Left lung (tissue), 10 donors: ENCODE results near the gene APLNR. TPM values are rescaled to one million over a fixed set of nuclear protein-coding genes. Genes with fewer than 3 reads are reported as not detected.

Experiments used
- ATAC-seq: fragments of 200-7000 bp; cut with Tn5 transposase; one replicate; pipeline ENCODE4 v1.9.1; 2020; ENCODE audit warnings: moderate library complexity
- DNase-seq, 4 donors: peaks; one replicate each; pipeline ENCODE4 v3.0.0-alpha.2; 2013 to 2020
- H3K27ac ChIP-seq, 2 donors: fragments of 200-600 bp; sonication (generic) in 1 of 2; one replicate each; pipeline versions ENCODE4 v1.5.0 to v1.8.0; 2020 to 2021
- H3K27me3 ChIP-seq, 2 donors: fragments of 200-600 bp; sonication (generic) in 1 of 2; one replicate each; pipeline versions ENCODE4 v1.5.0 to v1.8.0; 2020 to 2021
- H3K36me3 ChIP-seq, 2 donors: fragments of 200-600 bp; sonication (generic) in 1 of 2; one replicate each; pipeline versions ENCODE4 v1.5.0 to v1.8.0; 2020 to 2021
- H3K4me1 ChIP-seq, 2 donors: fragments of 200-600 bp; one replicate each; pipeline ENCODE4 v1.8.0; 2021
- H3K4me3 ChIP-seq, 2 donors: fragments of 200-600 bp; sonication (generic) in 1 of 2; one replicate each; pipeline versions ENCODE4 v1.5.0 to v1.8.0; 2020 to 2021; ENCODE audit warnings: mild to moderate bottlenecking in 1 of 2
- H3K9me3 ChIP-seq, 2 donors: fragments of 200-600 bp; sonication (generic) in 1 of 2; one replicate each; pipeline versions ENCODE4 v1.5.0 to v1.8.0; 2020 to 2021
- intact Hi-C, 2 donors: fragments of 100-400 bp; cut with DNase I; formaldehyde crosslinking; loops; one replicate each; pipeline versions ENCODE4 v1.11.2 to v1.14.2; 2022
- polyA plus RNA-seq, 6 donors: library from polyadenylated mRNA; unstranded; fragments of 120-200 nt; gene quantifications; one replicate each; pipeline ENCODE4 v1.2.1, GENCODE V29; 2013; ENCODE audit not compliant: insufficient read length in 6 of 6
- total RNA-seq, 2 donors: library from RNA; stranded (reverse); fragmentation: NEBNext Ultra II Directional; extraction: Animal tissue kit (Norgen Biotek cat#: 25700); gene quantifications; one replicate each; pipeline ENCODE4 v1.2.1, GENCODE V29; 2021
- TF ChIP-seq, protein P1 (sequence below), 2 donors: fragments of 200-600 bp; sonication (generic) in 1 of 2; IDR thresholded peaks; one replicate each; pipeline versions ENCODE4 v1.5.0 to v1.8.0; 2021; ENCODE audit warnings: antibody characterized with exemption in 2 of 2
- donor health status: DM: no; HTN: yes; CAD: no.
- donor health status: DM: no; HTN: no; CAD: no.

APLNR gene
- total and polyA plus RNA-seq, 8 donors = 11.2 to 189 (median 144) TPM

GRCh38 chr11:57205041-57205641 lies 31.9 kb downstream of the APLNR start:
- peak; percentile 41 for ATAC-seq
- TF ChIP-seq, protein P1, sequence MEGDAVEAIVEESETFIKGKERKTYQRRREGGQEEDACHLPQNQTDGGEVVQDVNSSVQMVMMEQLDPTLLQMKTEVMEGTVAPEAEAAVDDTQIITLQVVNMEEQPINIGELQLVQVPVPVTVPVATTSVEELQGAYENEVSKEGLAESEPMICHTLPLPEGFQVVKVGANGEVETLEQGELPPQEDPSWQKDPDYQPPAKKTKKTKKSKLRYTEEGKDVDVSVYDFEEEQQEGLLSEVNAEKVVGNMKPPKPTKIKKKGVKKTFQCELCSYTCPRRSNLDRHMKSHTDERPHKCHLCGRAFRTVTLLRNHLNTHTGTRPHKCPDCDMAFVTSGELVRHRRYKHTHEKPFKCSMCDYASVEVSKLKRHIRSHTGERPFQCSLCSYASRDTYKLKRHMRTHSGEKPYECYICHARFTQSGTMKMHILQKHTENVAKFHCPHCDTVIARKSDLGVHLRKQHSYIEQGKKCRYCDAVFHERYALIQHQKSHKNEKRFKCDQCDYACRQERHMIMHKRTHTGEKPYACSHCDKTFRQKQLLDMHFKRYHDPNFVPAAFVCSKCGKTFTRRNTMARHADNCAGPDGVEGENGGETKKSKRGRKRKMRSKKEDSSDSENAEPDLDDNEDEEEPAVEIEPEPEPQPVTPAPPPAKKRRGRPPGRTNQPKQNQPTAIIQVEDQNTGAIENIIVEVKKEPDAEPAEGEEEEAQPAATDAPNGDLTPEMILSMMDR (IDR thresholded peaks at IDR 0.05) = no peak
- Histone ChIP-seq H3K36me3 (no peaks in the 10 kb centered on the region), H3K27ac (no peak overlapping the region), H3K9me3 (no peaks in the 10 kb centered on the region), H3K27me3 (no peaks in the 10 kb centered on the region), H3K4me3 (no peak overlapping the region), H3K4me1 (peaks cover 6 to 11% of the 10 kb centered on the region in 2 donors)
- no peak for DNase-seq
- intact Hi-C loops = no loop called here

DNA sequence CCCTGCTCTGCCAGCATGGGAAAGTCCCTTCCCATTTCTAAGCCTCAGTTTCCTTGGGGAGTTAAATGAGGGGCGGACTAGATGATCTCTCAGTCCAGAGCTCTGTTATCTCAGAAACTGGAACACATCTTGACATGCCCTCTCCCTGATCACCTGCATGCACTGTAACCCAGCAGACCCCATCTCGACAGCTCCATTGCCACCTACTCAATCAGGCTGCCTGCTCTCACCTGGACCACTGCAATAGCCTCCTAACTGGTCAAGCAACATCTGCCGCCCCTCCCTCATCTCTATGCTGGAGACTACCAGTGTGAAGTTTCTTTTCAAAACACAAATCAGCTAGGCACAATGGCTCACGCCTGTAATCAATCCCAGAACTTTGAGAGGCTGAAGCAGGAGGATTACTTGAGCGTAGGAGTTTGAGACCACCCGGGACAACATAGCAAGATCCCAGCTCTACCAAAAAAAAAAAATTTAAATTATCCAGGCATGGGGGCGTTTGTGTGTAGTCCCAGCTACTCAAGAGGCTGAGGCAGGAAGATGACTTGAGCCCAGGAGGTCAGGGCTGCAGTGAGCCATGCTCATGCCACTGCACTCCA lies 33.1 kb downstream of the APLNR start:
- ATAC-seq = no peak
- H3K36me3 ChIP-seq = no peaks in the 10 kb centered on the region
- no peak for DNase-seq
- peaks cover 6 to 11% of the 10 kb centered on the region in 2 donors for H3K4me1 ChIP-seq
- no peaks in the 10 kb centered on the region for H3K9me3 ChIP-seq
- intact Hi-C loops = no loop called here
- H3K27me3 ChIP-seq = no peaks in the 10 kb centered on the region
- TF ChIP-seq, protein P1 (IDR thresholded peaks at IDR 0.05) = no peak
- no peak overlapping the region for H3K27ac ChIP-seq
- no peak overlapping the region for H3K4me3 ChIP-seq

DNA sequence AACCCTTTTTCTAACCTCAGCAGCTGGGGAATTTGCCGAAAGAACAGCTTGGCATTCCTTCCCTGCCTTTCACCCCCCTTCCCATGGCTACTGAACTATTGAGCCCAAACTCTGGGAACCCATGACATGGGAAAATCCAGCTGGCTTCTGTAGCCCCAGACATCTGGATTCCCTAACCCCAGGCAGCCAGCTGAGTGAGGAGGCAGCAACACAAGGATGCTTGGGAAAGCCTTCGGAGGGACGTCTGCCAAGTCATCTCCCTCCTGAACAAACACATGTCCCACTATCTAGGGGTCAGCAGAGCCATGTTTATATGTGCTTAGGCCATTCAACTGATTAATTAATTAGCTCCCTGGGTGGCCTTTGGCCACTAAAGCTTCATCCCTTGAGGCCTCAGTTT lies 33.7 kb downstream of the APLNR start:
- Histone ChIP-seq H3K36me3 (no peaks in the 10 kb centered on the region), H3K4me3 (no peak overlapping the region), H3K9me3 (no peaks in the 10 kb centered on the region), H3K4me1 (peaks cover 6 to 11% of the 10 kb centered on the region in 2 donors), H3K27me3 (no peaks in the 10 kb centered on the region), H3K27ac (no peak overlapping the region)
- ATAC-seq (peak; percentile 51), DNase-seq (peak in 2 of 4 donors; percentile 85 to 93)
- TF ChIP-seq, protein P1 (IDR thresholded peaks at IDR 0.05) = no peak
- intact Hi-C loops = no loop called here

GRCh38 chr11:57202281-57202680 lies 34.8 kb downstream of the APLNR start:
- H3K27ac ChIP-seq = no peak overlapping the region
- no peaks in the 10 kb centered on the region for H3K9me3 ChIP-seq
- intact Hi-C loops = no loop called here
- no peak for DNase-seq
- H3K4me1 ChIP-seq = peaks cover 6 to 11% of the 10 kb centered on the region in 2 donors
- TF ChIP-seq, protein P1 (IDR thresholded peaks at IDR 0.05) = no peak
- H3K27me3 ChIP-seq = no peaks in the 10 kb centered on the region
- no peaks in the 10 kb centered on the region for H3K36me3 ChIP-seq
- ATAC-seq = no peak
- H3K4me3 ChIP-seq = no peak overlapping the region

DNA sequence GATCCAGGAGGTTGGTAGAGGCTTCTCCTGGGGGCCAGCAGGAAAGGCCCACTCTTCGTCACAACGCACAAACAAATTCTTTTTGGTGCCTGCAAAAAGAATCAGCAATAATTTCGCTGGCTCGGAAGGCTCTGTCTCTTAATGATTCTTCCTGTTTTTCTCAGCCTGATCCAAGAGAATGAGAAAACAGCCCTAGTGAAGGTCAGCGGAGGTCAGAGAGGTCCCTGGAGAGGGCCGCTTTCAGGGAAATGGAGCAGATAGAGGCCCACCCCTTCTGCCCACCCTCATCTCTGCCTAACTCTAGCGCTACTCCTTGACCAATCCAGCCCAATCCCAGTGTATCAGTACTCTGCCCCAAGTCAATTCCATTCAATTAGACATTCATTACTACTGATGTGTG lies 36.1 kb downstream of the APLNR start:
- DNase-seq (no peak), ATAC-seq (no peak)
- TF ChIP-seq, protein P1 (IDR thresholded peaks at IDR 0.05) = no peak
- peaks cover 6 to 11% of the 10 kb centered on the region in 2 donors for H3K4me1 ChIP-seq
- intact Hi-C loops = no loop called here
- H3K36me3 ChIP-seq = no peaks in the 10 kb centered on the region
- no peaks in the 10 kb centered on the region for H3K9me3 ChIP-seq
- no peaks in the 10 kb centered on the region for H3K27me3 ChIP-seq
- no peak overlapping the region for H3K27ac ChIP-seq
- no peak overlapping the region for H3K4me3 ChIP-seq
